Measurements from ENCODE around the gene PDE6D. TPM values are rescaled to one million over a fixed set of nuclear protein-coding genes. Genes with fewer than 3 reads are reported as not detected.

PDE6D gene
- total RNA-seq, 4 donors from 2014 or later: 13.5 to 24.0 (median 16.1) TPM

GRCh38 chr2:231765496-231765929, 15.6 kb downstream of the PDE6D start:
- no peak for DNase-seq
- no peak overlapping the region for H3K27ac ChIP-seq
- H3K27me3 ChIP-seq: no peaks in the 10 kb centered on the region
- no peaks in the 10 kb centered on the region for H3K36me3 ChIP-seq
- H3K4me3 ChIP-seq: no peak overlapping the region
- H3K4me1 ChIP-seq: no peaks in the 10 kb centered on the region
- TF ChIP-seq CTCF (IDR thresholded peaks at IDR 0.05): no peak
- no peak for TF ChIP-seq POLR2A (IDR thresholded peaks at IDR 0.05)
- intact Hi-C loops (cut with DNase I): no loop called here
- H3K9me3 ChIP-seq: no peaks in the 10 kb centered on the region

- Histone ChIP-seq H3K4me1 (no peaks in the 10 kb centered on the region), H3K36me3 (no peaks in the 10 kb centered on the region), H3K27me3 (no peaks in the 10 kb centered on the region), H3K4me3 (no peak overlapping the region), H3K27ac (no peak overlapping the region), H3K9me3 (no peaks in the 10 kb centered on the region)
- no peak for DNase-seq
- WGBS, 2 donors: 92 to 94% methylated on average over 2 to 4 of the region's 4 CpGs
- intact Hi-C loops (cut with DNase I): no loop called here
- TF ChIP-seq POLR2A (IDR thresholded peaks at IDR 0.05): no peak
- no peak for TF ChIP-seq CTCF (IDR thresholded peaks at IDR 0.05)
Measured at GRCh38 chr2:231764760-231765159, 16.3 kb downstream of the PDE6D start.

- Histone ChIP-seq H3K9me3 (no peaks in the 10 kb centered on the region), H3K4me3 (no peak overlapping the region), H3K27me3 (no peaks in the 10 kb centered on the region), H3K27ac (no peak overlapping the region), H3K36me3 (no peaks in the 10 kb centered on the region), H3K4me1 (no peaks in the 10 kb centered on the region)
- no peak for TF ChIP-seq POLR2A (IDR thresholded peaks at IDR 0.05)
- TF ChIP-seq CTCF (IDR thresholded peaks at IDR 0.05): no peak
- DNase-seq: no peak
- intact Hi-C loops (cut with DNase I): no loop called here
Measured at GRCh38 chr2:231764124-231764523, 17.0 kb downstream of the PDE6D start.

GRCh38 chr2:231761735-231762134, 19.3 kb downstream of the PDE6D start:
- WGBS, 2 donors: 88 to 97% methylated on average over 2 of the region's 2 CpGs
- no peaks in the 10 kb centered on the region for H3K27me3 ChIP-seq
- intact Hi-C loops (cut with DNase I): no loop called here
- H3K27ac ChIP-seq: no peak overlapping the region
- DNase-seq: no peak
- H3K4me1 ChIP-seq: no peaks in the 10 kb centered on the region
- H3K4me3 ChIP-seq: no peak overlapping the region
- TF ChIP-seq POLR2A (IDR thresholded peaks at IDR 0.05) (no peak), CTCF (IDR thresholded peaks at IDR 0.05) (no peak)
- H3K36me3 ChIP-seq: no peaks in the 10 kb centered on the region
- no peaks in the 10 kb centered on the region for H3K9me3 ChIP-seq

- WGBS, 2 donors: 86 to 87% methylated on average over 2 of the region's 2 CpGs
- H3K4me3 ChIP-seq: no peak overlapping the region
- H3K36me3 ChIP-seq: no peaks in the 10 kb centered on the region
- no peak for TF ChIP-seq POLR2A (IDR thresholded peaks at IDR 0.05)
- TF ChIP-seq CTCF (IDR thresholded peaks at IDR 0.05): no peak
- H3K9me3 ChIP-seq: no peaks in the 10 kb centered on the region
- DNase-seq: no peak
- no peaks in the 10 kb centered on the region for H3K4me1 ChIP-seq
- intact Hi-C loops (cut with DNase I): no loop called here
- no peaks in the 10 kb centered on the region for H3K27me3 ChIP-seq
- no peak overlapping the region for H3K27ac ChIP-seq
Measured at GRCh38 chr2:231752061-231752460, 29.0 kb downstream of the PDE6D start.
